ENCODE measurements around the gene IL1R1.

GRCh38 chr2:102145107-102145506 is 2.6 kb downstream of the IL1R1 start:
- TF ChIP-seq, protein P1, sequence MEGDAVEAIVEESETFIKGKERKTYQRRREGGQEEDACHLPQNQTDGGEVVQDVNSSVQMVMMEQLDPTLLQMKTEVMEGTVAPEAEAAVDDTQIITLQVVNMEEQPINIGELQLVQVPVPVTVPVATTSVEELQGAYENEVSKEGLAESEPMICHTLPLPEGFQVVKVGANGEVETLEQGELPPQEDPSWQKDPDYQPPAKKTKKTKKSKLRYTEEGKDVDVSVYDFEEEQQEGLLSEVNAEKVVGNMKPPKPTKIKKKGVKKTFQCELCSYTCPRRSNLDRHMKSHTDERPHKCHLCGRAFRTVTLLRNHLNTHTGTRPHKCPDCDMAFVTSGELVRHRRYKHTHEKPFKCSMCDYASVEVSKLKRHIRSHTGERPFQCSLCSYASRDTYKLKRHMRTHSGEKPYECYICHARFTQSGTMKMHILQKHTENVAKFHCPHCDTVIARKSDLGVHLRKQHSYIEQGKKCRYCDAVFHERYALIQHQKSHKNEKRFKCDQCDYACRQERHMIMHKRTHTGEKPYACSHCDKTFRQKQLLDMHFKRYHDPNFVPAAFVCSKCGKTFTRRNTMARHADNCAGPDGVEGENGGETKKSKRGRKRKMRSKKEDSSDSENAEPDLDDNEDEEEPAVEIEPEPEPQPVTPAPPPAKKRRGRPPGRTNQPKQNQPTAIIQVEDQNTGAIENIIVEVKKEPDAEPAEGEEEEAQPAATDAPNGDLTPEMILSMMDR (IDR thresholded peaks at IDR 0.05), result no peak
- TF ChIP-seq POLR2A (IDR thresholded peaks at IDR 0.05), result no peak
